H1 (cell line): ENCODE measurements around the gene CDC27. TPM values are rescaled to one million over a fixed set of nuclear protein-coding genes. Genes with fewer than 3 reads are reported as not detected.
A peak's percentile ranks its signal among the peaks of the same experiment; 100 is the strongest.

ENCODE experiments used
- CTCF ChIA-PET: fragments of 300-600 bp; sonication (Branson Sonifier 250); formaldehyde crosslinking; loops from one replicate; lab custom pipeline; 2021; ENCODE audit not compliant: partially characterized antibody; lab: Charles Lee
- POLR2A ChIA-PET: fragments of 300-600 bp; sonication (Branson Sonifier 250); formaldehyde crosslinking; loops from one replicate; lab custom pipeline; 2021; ENCODE audit warnings: inconsistent platforms; ENCODE audit not compliant: partially characterized antibody; lab: Charles Lee
- DNase-seq, 2 experiments: peaks; one replicate each; pipeline versions ENCODE4 v3.0.0 to v3.0.0-alpha.2; 2010 to 2022; ENCODE audit warnings: low spot score in 2 of 2, low read depth in 1 of 2, mixed read lengths in 1 of 2
- FAIRE-seq: peaks from 2 replicates; lab custom pipeline; 2011; peaks lifted over from hg19 to GRCh38; lab: Jason Lieb, UNC
- H2AFZ ChIP-seq: 2 replicates; pipeline ENCODE4 v1.8.1; 2012; ENCODE audit warnings: low read length, inconsistent platforms
- H2AK5ac ChIP-seq: 2 replicates; pipeline ENCODE4 v1.6.1; 2013; ENCODE audit warnings: low read depth, low read length
- H2BK120ac ChIP-seq: replicated peaks from 2 replicates; pipeline ENCODE3; 2013; ENCODE audit warnings: low read depth, low read length, inconsistent platforms
- H2BK12ac ChIP-seq: 2 replicates; pipeline ENCODE4 v1.6.1; 2013; ENCODE audit warnings: low read depth, low read length
- H2BK15ac ChIP-seq: 2 replicates; pipeline ENCODE4 v1.6.1; 2013; ENCODE audit warnings: low read length
- H2BK20ac ChIP-seq: 2 replicates; pipeline ENCODE4 v1.6.1; 2013; ENCODE audit warnings: low read length
- H2BK5ac ChIP-seq: 2 replicates; pipeline ENCODE4 v1.6.1; 2013; ENCODE audit warnings: low read depth, low read length
- H3K14ac ChIP-seq: 2 replicates; pipeline ENCODE4 v1.6.1; 2013; ENCODE audit warnings: inconsistent platforms; ENCODE audit not compliant: insufficient read length
- H3K18ac ChIP-seq: 2 replicates; pipeline ENCODE4 v1.6.1; 2013; ENCODE audit warnings: low read length; ENCODE audit errors: extremely low read depth
- H3K23ac ChIP-seq: 2 replicates; pipeline ENCODE4 v1.6.1; 2013; ENCODE audit warnings: inconsistent platforms; ENCODE audit not compliant: insufficient read length
- H3K23me2 ChIP-seq: 2 replicates; pipeline ENCODE4 v1.6.1; 2013; ENCODE audit warnings: low read depth, low read length
- H3K27ac ChIP-seq: 2 replicates; pipeline ENCODE4 v1.6.1; 2011; ENCODE audit warnings: low read depth, low read length, inconsistent platforms
- H3K27me3 ChIP-seq, 4 experiments: replicated peaks in 1 of 4; 1 replicate in 1 of 4; 2 replicates in 3 of 4; pipeline versions ENCODE4 v1.6.1 to v1.8.1; 2011 to 2013; ENCODE audit warnings: low read length in 3 of 4, mild to moderate bottlenecking in 3 of 4, inconsistent platforms in 2 of 4, mixed read lengths in 2 of 4, moderate library complexity in 1 of 4; ENCODE audit not compliant: control insufficient read depth in 3 of 4, insufficient read depth in 3 of 4; ENCODE audit errors: extremely low read depth in 1 of 4
- H3K36me3 ChIP-seq, 4 experiments: 2 replicates each; pipeline versions ENCODE4 v1.6.1 to v1.8.1; 2011 to 2013; ENCODE audit warnings: mild to moderate bottlenecking in 4 of 4, low read length in 3 of 4, moderate library complexity in 2 of 4, control low read depth in 1 of 4, inconsistent platforms in 1 of 4; ENCODE audit not compliant: insufficient read depth in 4 of 4, control insufficient read depth in 2 of 4
- H3K4ac ChIP-seq: replicated peaks from 2 replicates; pipeline ENCODE3; 2013; ENCODE audit warnings: low read length, low read depth, mixed read lengths, inconsistent platforms; ENCODE audit not compliant: insufficient read length
- H3K4me1 ChIP-seq, 4 experiments: replicated peaks in 1 of 4; 1 replicate in 1 of 4; 2 replicates in 3 of 4; pipeline versions ENCODE4 v1.6.1 to v1.8.1; 2011 to 2013; ENCODE audit warnings: low read length in 3 of 4, inconsistent platforms in 2 of 4, mixed read lengths in 1 of 4; ENCODE audit not compliant: insufficient read depth in 4 of 4, control insufficient read depth in 3 of 4
- H3K4me2 ChIP-seq, 2 experiments: 2 replicates each; pipeline versions ENCODE4 v1.6.1 to v1.8.1; 2011 to 2013; ENCODE audit warnings: low read depth in 2 of 2, low read length in 2 of 2, control low read depth in 1 of 2, inconsistent platforms in 1 of 2, mild to moderate bottlenecking in 1 of 2; ENCODE audit not compliant: insufficient read depth in 1 of 2
- H3K4me3 ChIP-seq, 4 experiments: fragments of 200-600, 300-600 bp in 1 of 4; sonication (generic), shearing (Covaris generic), sonication (Bioruptor Twin) in 1 of 4; 2 replicates each; pipeline versions ENCODE4 v1.5.1 to v1.8.1; 2011 to 2016; ENCODE audit warnings: low read length in 4 of 4, low read depth in 3 of 4, control low read depth in 2 of 4, inconsistent platforms in 2 of 4, mild to moderate bottlenecking in 2 of 4, mixed read lengths in 1 of 4, moderate library complexity in 1 of 4; ENCODE audit not compliant: insufficient read depth in 2 of 4; ENCODE audit errors: extremely low read depth in 1 of 4
- H3K56ac ChIP-seq: replicated peaks from 2 replicates; pipeline ENCODE3; 2013; ENCODE audit warnings: low read depth, mild to moderate bottlenecking, mixed read lengths, low read length, inconsistent platforms; ENCODE audit not compliant: insufficient read length
- H3K79me1 ChIP-seq: 2 replicates; pipeline ENCODE4 v1.6.1; 2013; ENCODE audit warnings: low read depth, low read length, control low read depth
- H3K79me2 ChIP-seq, 2 experiments: 2 replicates each; pipeline versions ENCODE4 v1.6.1 to v1.8.1; 2012 to 2013; ENCODE audit warnings: low read length in 2 of 2, mild to moderate bottlenecking in 2 of 2, inconsistent platforms in 1 of 2; ENCODE audit not compliant: insufficient read depth in 2 of 2, control insufficient read depth in 1 of 2
- H3K9ac ChIP-seq, 4 experiments: replicated peaks in 1 of 4; 1 replicate in 1 of 4; 2 replicates in 3 of 4; pipeline versions ENCODE4 v1.6.1 to v1.8.1; 2011 to 2013; ENCODE audit warnings: low read depth in 3 of 4, low read length in 3 of 4, control low read depth in 2 of 4, mild to moderate bottlenecking in 2 of 4, moderate library complexity in 2 of 4, inconsistent platforms in 1 of 4; ENCODE audit errors: extremely low read depth in 1 of 4
- H3K9me3 ChIP-seq, 2 experiments: 2 replicates each; pipeline versions ENCODE4 v1.6.1 to v1.8.1; 2012 to 2013; ENCODE audit warnings: mild to moderate bottlenecking in 2 of 2, moderate library complexity in 2 of 2, control low read depth in 1 of 2, inconsistent platforms in 1 of 2, low read depth in 1 of 2, low read length in 1 of 2, mixed read lengths in 1 of 2; ENCODE audit not compliant: insufficient read depth in 2 of 2
- H4K20me1 ChIP-seq, 2 experiments: replicated peaks in 1 of 2; 2 replicates each; pipeline versions ENCODE3 to v1.8.1; 2011 to 2013; ENCODE audit warnings: inconsistent platforms in 2 of 2, low read length in 2 of 2, mild to moderate bottlenecking in 1 of 2; ENCODE audit not compliant: insufficient read depth in 2 of 2, control insufficient read depth in 1 of 2
- H4K5ac ChIP-seq: 2 replicates; pipeline ENCODE4 v1.6.1; 2013; ENCODE audit warnings: low read length, low read depth, mixed read lengths, inconsistent platforms; ENCODE audit not compliant: insufficient read length
- H4K8ac ChIP-seq: 2 replicates; pipeline ENCODE4 v1.8.0; 2013; ENCODE audit warnings: mild to moderate bottlenecking, moderate library complexity, low read length, inconsistent platforms; ENCODE audit not compliant: insufficient read depth; ENCODE audit errors: extremely low read depth
- H4K91ac ChIP-seq: replicated peaks from 2 replicates; pipeline ENCODE3; 2013; ENCODE audit warnings: low read length, mixed read lengths, inconsistent platforms; ENCODE audit not compliant: insufficient read length
- HDAC2 ChIP-seq, 2 experiments: fragments of 300-600 bp in 1 of 2; sonication (generic) in 1 of 2; IDR thresholded peaks; 2 replicates each; pipeline ENCODE4 v1.6.1; 2011 to 2012; ENCODE audit warnings: low read depth in 2 of 2, low read length in 2 of 2, mild to moderate bottlenecking in 2 of 2, moderate library complexity in 2 of 2, borderline replicate concordance in 1 of 2, inconsistent platforms in 1 of 2
- KDM4A ChIP-seq: IDR thresholded peaks from one replicate; pipeline ENCODE4 v1.7.1; 2012; ENCODE audit warnings: low read depth, mild to moderate bottlenecking, moderate library complexity, low read length, inconsistent platforms; ENCODE audit not compliant: severe bottlenecking
- RXRA ChIP-seq: IDR thresholded peaks from 2 replicates; pipeline ENCODE4 v1.6.1; 2011; ENCODE audit warnings: low read depth, mild to moderate bottlenecking, low read length, moderate library complexity; ENCODE audit not compliant: insufficient read depth
- YY1 ChIP-seq: IDR thresholded peaks from 2 replicates; pipeline ENCODE4 v1.6.1; 2011; ENCODE audit warnings: low read depth, mild to moderate bottlenecking, low read length
- WGBS, 2 experiments: shearing (Covaris generic) in 1 of 2; methylation state at CpG; one replicate each; pipeline versions ENCODE4 v1.1.6 to v1.1.7; 2013 to 2015; ENCODE audit warnings: low lambda C conversion rate in 2 of 2, mixed read lengths in 2 of 2, inconsistent platforms in 1 of 2, low coverage in 1 of 2, missing lambda C conversion rate in 1 of 2; ENCODE audit not compliant: insufficient replicate concordance in 2 of 2, insufficient coverage in 1 of 2, insufficient read length in 1 of 2; ENCODE audit errors: extremely low coverage in 1 of 2, missing lambda C conversion rate in 1 of 2; 5-methylcytosine and 5-hydroxymethylcytosine counted together
- polyA plus RNA-seq, 7 experiments: library from polyadenylated mRNA; depleted of rRNA in 3 of 7; stranded (reverse) in 5 of 7; unstranded in 2 of 7; fragments of >200 nt in 5 of 7; fragments of 200-250 nt in 2 of 7; gene quantifications; 1 replicate in 5 of 7; 2 replicates in 1 of 7; 4 replicates in 1 of 7; pipeline versions ENCODE4 v1.2.1 to v1.2.3, GENCODE V29; 2011 to 2013; ENCODE audit warnings: missing spikeins in 2 of 7, mixed read lengths in 2 of 7
- total RNA-seq: library from RNA; stranded (reverse); fragmentation: NEBNext Ultra II Directional; extraction: Animal tissue kit (Norgen Biotek cat#: 25700); gene quantifications from 2 replicates; pipeline ENCODE4 v1.2.1, GENCODE V29; 2021
- TF ChIP-seq, protein P1 (sequence below), 3 experiments: IDR thresholded peaks; 1 replicate in 2 of 3; 2 replicates in 1 of 3; pipeline versions ENCODE4 v1.5.1 to v1.6.1; 2011; ENCODE audit warnings: low read length in 3 of 3, mild to moderate bottlenecking in 3 of 3, inconsistent platforms in 2 of 3, low read depth in 1 of 3, moderate library complexity in 1 of 3; ENCODE audit not compliant: insufficient read depth in 1 of 3; ENCODE audit errors: control extremely low read depth in 1 of 3
- TF ChIP-seq, protein P2 (sequence below): IDR thresholded peaks from 2 replicates; pipeline ENCODE4 v1.6.1; 2012; ENCODE audit warnings: inconsistent platforms

The CDC27 gene
- total and polyA plus RNA-seq, 2 of the 8 experiments (the other 6 are each of a cell fraction or from before 2014, with no cell fraction given): 41.9 to 87.5 TPM

DNA sequence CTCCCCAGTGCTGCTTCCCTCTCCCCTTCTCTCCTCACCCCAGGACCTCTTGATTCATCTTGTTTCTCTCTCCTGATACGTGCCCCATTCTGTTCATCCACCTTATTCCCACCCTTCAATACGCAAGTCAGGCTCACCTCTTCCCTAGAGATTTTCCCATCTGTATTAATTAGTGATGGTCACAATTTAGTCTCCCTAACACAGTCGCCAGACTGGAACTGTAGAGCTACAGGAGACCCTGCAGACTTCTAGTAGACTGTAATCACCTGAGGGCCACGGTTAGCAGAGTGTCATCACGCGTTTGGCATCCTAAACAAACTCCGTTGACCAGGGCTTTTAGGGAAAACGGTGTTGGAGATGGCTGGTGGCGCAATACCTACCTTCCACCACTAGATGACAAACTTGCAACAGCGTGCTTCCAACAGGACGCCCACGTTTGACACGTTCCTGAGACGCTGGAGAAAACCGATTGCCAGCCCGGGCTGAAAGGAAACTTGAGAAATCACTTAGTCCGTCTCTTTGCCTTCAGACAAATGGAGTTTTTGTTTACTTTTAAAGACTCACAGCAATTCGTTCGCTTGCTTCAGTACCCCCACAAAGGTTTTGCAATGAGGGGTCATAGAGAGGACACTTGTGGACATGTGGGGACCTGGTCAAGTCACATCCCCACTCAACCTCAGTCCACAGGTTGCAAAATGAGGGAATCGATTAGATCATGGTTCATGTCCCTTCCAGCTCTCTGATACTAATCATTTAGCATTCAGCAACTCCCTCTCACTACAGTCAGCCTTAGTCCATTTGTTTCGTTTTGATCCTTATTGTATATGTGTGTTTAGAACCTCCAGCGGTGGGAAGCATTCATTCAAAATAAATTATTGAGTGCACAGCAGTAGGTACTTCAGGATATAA is 40.7 kb upstream of the CDC27 start:
- Histone ChIP-seq H3K4ac (no peak overlapping the region), H4K20me1 (no peaks in the 10 kb centered on the region), H3K4me3 (peak overlapping the region in 1 of 4 experiments; percentile 17; a peak in 1 of 8 replicates), H2BK12ac (peak overlapping the region; percentile 53; the same call in 1 of the 2 replicates), H3K36me3 (no peaks in the 10 kb centered on the region), H2BK20ac (no peak overlapping the region), H3K23me2 (no peaks in the 10 kb centered on the region), H3K4me2 (peak overlapping the region in 1 of 2 experiments; percentile 43; a peak in 2 of 4 replicates), H3K27me3 (0 out of 7 replicates have a peak, but pooled peaks cover 0 to 1% (median 0%) of the 10 kb centered on the region in 4 experiments), H2AFZ (peak overlapping the region; percentile 83), H3K4me1 (peaks cover 0 to 3% (median 3%) of the 10 kb centered on the region in 4 experiments; a peak in 3 of 7 replicates), H3K9ac (no peak overlapping the region), H3K79me2 (no peaks in the 10 kb centered on the region), H3K56ac (no peak overlapping the region), H3K23ac (no peak overlapping the region), H2AK5ac (no peak overlapping the region), H4K91ac (no peak overlapping the region), H3K9me3 (no peaks in the 10 kb centered on the region), H2BK120ac (no peak overlapping the region), H2BK15ac (no peak overlapping the region), H3K18ac (no peak overlapping the region), H4K8ac (no peak overlapping the region), H3K27ac (no peak overlapping the region), H2BK5ac (no peak overlapping the region), H4K5ac (no peak overlapping the region), H3K14ac (no peak overlapping the region), H3K79me1 (no peaks in the 10 kb centered on the region)
- 24% methylated on average over 22 of the region's 22 CpGs; no CpG with 5 or more reads in 1 of the 2 experiments for WGBS, 2 experiments
- FAIRE-seq (peak; percentile 69), DNase-seq (peak; percentile 69 to 83)
- ChIA-PET CTCF (interaction anchor here (0.6 to 7.3 kb wide), 33 partner anchors 10 to 385 kb away, joined by 3 to 105 read pairs (median 4); partner anchors contain the start of genes EFCAB13 and MYL4), POLR2A (interaction anchor here (1.1 to 1.4 kb wide), 2 partner anchors 11 to 83 kb away, joined by 3 to 4 read pairs; no protein-coding TSS in a partner anchor)
- TF ChIP-seq YY1: no peak; the same call in 1 of the 2 replicates
- TF ChIP-seq, protein P1, sequence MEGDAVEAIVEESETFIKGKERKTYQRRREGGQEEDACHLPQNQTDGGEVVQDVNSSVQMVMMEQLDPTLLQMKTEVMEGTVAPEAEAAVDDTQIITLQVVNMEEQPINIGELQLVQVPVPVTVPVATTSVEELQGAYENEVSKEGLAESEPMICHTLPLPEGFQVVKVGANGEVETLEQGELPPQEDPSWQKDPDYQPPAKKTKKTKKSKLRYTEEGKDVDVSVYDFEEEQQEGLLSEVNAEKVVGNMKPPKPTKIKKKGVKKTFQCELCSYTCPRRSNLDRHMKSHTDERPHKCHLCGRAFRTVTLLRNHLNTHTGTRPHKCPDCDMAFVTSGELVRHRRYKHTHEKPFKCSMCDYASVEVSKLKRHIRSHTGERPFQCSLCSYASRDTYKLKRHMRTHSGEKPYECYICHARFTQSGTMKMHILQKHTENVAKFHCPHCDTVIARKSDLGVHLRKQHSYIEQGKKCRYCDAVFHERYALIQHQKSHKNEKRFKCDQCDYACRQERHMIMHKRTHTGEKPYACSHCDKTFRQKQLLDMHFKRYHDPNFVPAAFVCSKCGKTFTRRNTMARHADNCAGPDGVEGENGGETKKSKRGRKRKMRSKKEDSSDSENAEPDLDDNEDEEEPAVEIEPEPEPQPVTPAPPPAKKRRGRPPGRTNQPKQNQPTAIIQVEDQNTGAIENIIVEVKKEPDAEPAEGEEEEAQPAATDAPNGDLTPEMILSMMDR (IDR thresholded peaks at IDR 0.05; ENCODE audit: control extremely low read depth in 1 of 3, insufficient read depth in 1 of 3, low read depth in 1 of 3, low read length in 3 of 3): peak; percentile 96 to 100 (median 96)
- TF ChIP-seq, protein P2, sequence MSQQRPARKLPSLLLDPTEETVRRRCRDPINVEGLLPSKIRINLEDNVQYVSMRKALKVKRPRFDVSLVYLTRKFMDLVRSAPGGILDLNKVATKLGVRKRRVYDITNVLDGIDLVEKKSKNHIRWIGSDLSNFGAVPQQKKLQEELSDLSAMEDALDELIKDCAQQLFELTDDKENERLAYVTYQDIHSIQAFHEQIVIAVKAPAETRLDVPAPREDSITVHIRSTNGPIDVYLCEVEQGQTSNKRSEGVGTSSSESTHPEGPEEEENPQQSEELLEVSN: 0 out of 2 replicates have a peak, but pooled peaks have one; percentile 50
- no peak for TF ChIP-seq RXRA
- TF ChIP-seq KDM4A: peak; percentile 12
- TF ChIP-seq HDAC2 (IDR thresholded peaks at IDR 0.05; ENCODE audit: borderline replicate concordance in 1 of 2, low read depth in 2 of 2, low read length in 2 of 2): no peak
